Adipocyte (in vitro differentiated cells): Measurements from ENCODE around the gene NEK8.
A peak's percentile ranks its signal among the peaks of the same experiment; 100 is the strongest.

ENCODE experiments used
- DNase-seq: peaks from one replicate; pipeline ENCODE4 v3.0.0-alpha.2; 2015; ENCODE audit warnings: low read depth
- H3K27me3 ChIP-seq: replicated peaks from 2 replicates; pipeline ENCODE4 v1.7.0; 2013; ENCODE audit warnings: mild to moderate bottlenecking, low read length, moderate library complexity; ENCODE audit not compliant: control insufficient read depth, insufficient read depth
- H3K36me3 ChIP-seq: 2 replicates; pipeline ENCODE4 v1.7.0; 2013; ENCODE audit warnings: low read length, mild to moderate bottlenecking, moderate library complexity; ENCODE audit not compliant: control insufficient read depth, insufficient read depth, severe bottlenecking
- H3K4me1 ChIP-seq: 2 replicates; pipeline ENCODE4 v1.7.0; 2013; ENCODE audit warnings: mild to moderate bottlenecking, low read length, moderate library complexity; ENCODE audit not compliant: control insufficient read depth, insufficient read depth
- H3K4me3 ChIP-seq: 2 replicates; pipeline ENCODE4 v1.7.0; 2013; ENCODE audit warnings: mild to moderate bottlenecking, low read length, moderate library complexity
- H3K9ac ChIP-seq: 2 replicates; pipeline ENCODE4 v1.7.0; 2013; ENCODE audit warnings: mild to moderate bottlenecking, low read length, moderate library complexity
- H3K9me3 ChIP-seq: 2 replicates; pipeline ENCODE4 v1.7.0; 2013; ENCODE audit warnings: mild to moderate bottlenecking, low read length, moderate library complexity; ENCODE audit not compliant: control insufficient read depth

Gene NEK8

GRCh38 chr17:28751600-28752366 lies 23.2 kb downstream of the NEK8 start:
- Histone ChIP-seq H3K27me3 (no peaks in the 10 kb centered on the region), H3K4me1 (peaks cover 12% of the 10 kb centered on the region), H3K9ac (no peak overlapping the region), H3K36me3 (peaks cover 36% of the 10 kb centered on the region), H3K9me3 (no peaks in the 10 kb centered on the region), H3K4me3 (no peak overlapping the region)
- DNase-seq = no peak

- no peak for DNase-seq
- no peak overlapping the region for H3K9ac ChIP-seq
- H3K4me1 ChIP-seq = peaks cover 3% of the 10 kb centered on the region
- H3K9me3 ChIP-seq = no peaks in the 10 kb centered on the region
- H3K36me3 ChIP-seq = peaks cover 49% of the 10 kb centered on the region
- H3K4me3 ChIP-seq = no peak overlapping the region
- H3K27me3 ChIP-seq = no peaks in the 10 kb centered on the region
Observed at GRCh38 chr17:28755486-28755885, 26.9 kb downstream of the NEK8 start.

- H3K4me1 ChIP-seq = peaks cover 3% of the 10 kb centered on the region
- H3K36me3 ChIP-seq = peaks cover 56% of the 10 kb centered on the region
- H3K9me3 ChIP-seq = no peaks in the 10 kb centered on the region
- no peak overlapping the region for H3K9ac ChIP-seq
- H3K27me3 ChIP-seq = no peaks in the 10 kb centered on the region
- DNase-seq = no peak
- H3K4me3 ChIP-seq = no peak overlapping the region
Observed at GRCh38 chr17:28756049-28756804, 27.6 kb downstream of the NEK8 start.

GRCh38 chr17:28758411-28759121 lies 30.0 kb downstream of the NEK8 start:
- Histone ChIP-seq H3K36me3 (peaks cover 63% of the 10 kb centered on the region), H3K4me1 (peaks cover 8% of the 10 kb centered on the region), H3K9ac (no peak overlapping the region), H3K9me3 (no peaks in the 10 kb centered on the region), H3K4me3 (no peak overlapping the region), H3K27me3 (no peaks in the 10 kb centered on the region)
- no peak for DNase-seq

GRCh38 chr17:28759256-28759865 lies 30.8 kb downstream of the NEK8 start:
- H3K9ac ChIP-seq = no peak overlapping the region
- H3K27me3 ChIP-seq = no peaks in the 10 kb centered on the region

GRCh38 chr17:28760601-28761562 lies 32.3 kb downstream of the NEK8 start:
- peaks cover 8% of the 10 kb centered on the region for H3K4me1 ChIP-seq
- DNase-seq = peak; percentile 46
- peaks cover 75% of the 10 kb centered on the region for H3K36me3 ChIP-seq

More at GRCh38 chr17:28759256-28759865, 30.8 kb downstream of the NEK8 start:
- Histone ChIP-seq H3K4me3 (no peak overlapping the region), H3K36me3 (peaks cover 63% of the 10 kb centered on the region), H3K4me1 (peaks cover 8% of the 10 kb centered on the region), H3K9me3 (no peaks in the 10 kb centered on the region)
- DNase-seq = no peak

GRCh38 chr17:28763137-28763799 lies 34.7 kb downstream of the NEK8 start:
- Histone ChIP-seq H3K9ac (no peak overlapping the region), H3K36me3 (peaks cover 61% of the 10 kb centered on the region), H3K9me3 (no peaks in the 10 kb centered on the region), H3K27me3 (no peaks in the 10 kb centered on the region), H3K4me1 (peaks cover 8% of the 10 kb centered on the region), H3K4me3 (no peak overlapping the region)
- no peak for DNase-seq

More at GRCh38 chr17:28760601-28761562, 32.3 kb downstream of the NEK8 start:
- Histone ChIP-seq H3K27me3 (no peaks in the 10 kb centered on the region), H3K4me3 (no peak overlapping the region), H3K9ac (no peak overlapping the region), H3K9me3 (no peaks in the 10 kb centered on the region)

GRCh38 chr17:28763804-28764266 lies 35.2 kb downstream of the NEK8 start:
- Histone ChIP-seq H3K9me3 (no peaks in the 10 kb centered on the region), H3K9ac (no peak overlapping the region), H3K27me3 (no peaks in the 10 kb centered on the region), H3K4me1 (peaks cover 8% of the 10 kb centered on the region), H3K36me3 (peaks cover 56% of the 10 kb centered on the region), H3K4me3 (no peak overlapping the region)
- DNase-seq = peak; percentile 94

GRCh38 chr17:28765038-28765437 lies 36.5 kb downstream of the NEK8 start:
- Histone ChIP-seq H3K36me3 (peaks cover 44% of the 10 kb centered on the region), H3K9me3 (no peaks in the 10 kb centered on the region), H3K27me3 (no peaks in the 10 kb centered on the region), H3K4me1 (peaks cover 8% of the 10 kb centered on the region), H3K9ac (no peak overlapping the region), H3K4me3 (no peak overlapping the region)
- no peak for DNase-seq

GRCh38 chr17:28773736-28774135 lies 45.1 kb downstream of the NEK8 start:
- H3K9me3 ChIP-seq = no peaks in the 10 kb centered on the region
- peaks cover 4% of the 10 kb centered on the region for H3K36me3 ChIP-seq
- DNase-seq = no peak
- no peak overlapping the region for H3K9ac ChIP-seq
- no peaks in the 10 kb centered on the region for H3K27me3 ChIP-seq
- H3K4me3 ChIP-seq = no peak overlapping the region
- no peaks in the 10 kb centered on the region for H3K4me1 ChIP-seq
